ENCODE results near the gene GNG13. TPM values are rescaled to one million over a fixed set of nuclear protein-coding genes. Genes with fewer than 3 reads are reported as not detected.

Gene GNG13
- total RNA-seq, 1 experiment from 2014 or later: not detected

- Histone ChIP-seq H3K4ac (ENCODE audit: low read depth, low read length) (no peak overlapping the region), H3K56ac (ENCODE audit: insufficient read length, low read depth, low read length) (no peak overlapping the region), H2BK12ac (ENCODE audit: insufficient read length, low read depth, low read length) (no peak overlapping the region), H3K14ac (ENCODE audit: insufficient read depth, low read length) (no peak overlapping the region), H2BK15ac (ENCODE audit: low read depth, low read length) (no peak overlapping the region), H3K18ac (ENCODE audit: insufficient read length, low read depth, low read length) (no peak overlapping the region), H3K79me1 (ENCODE audit: insufficient read depth, low read depth, low read length, poor library complexity, severe bottlenecking) (no peaks in the 10 kb centered on the region), H3K23ac (ENCODE audit: insufficient read length, low read depth, low read length) (no peak overlapping the region), H3K9ac (ENCODE audit: extremely low read depth, insufficient read length, low read length) (no peak overlapping the region), H3K27me3 (ENCODE audit: insufficient read depth, low read length) (no peaks in the 10 kb centered on the region), H3K9me3 (ENCODE audit: control insufficient read depth, low read depth, low read length) (no peaks in the 10 kb centered on the region), H2AFZ (ENCODE audit: low read length) (no peak overlapping the region), H2BK5ac (ENCODE audit: insufficient read length, low read length) (no peak overlapping the region), H2BK20ac (ENCODE audit: low read depth, low read length, poor library complexity, severe bottlenecking) (no peak overlapping the region), H3K4me1 (ENCODE audit: insufficient read depth, low read length) (no peaks in the 10 kb centered on the region), H2AK5ac (ENCODE audit: insufficient read length, low read length) (no peak overlapping the region), H2BK120ac (ENCODE audit: low read depth, low read length, poor library complexity, severe bottlenecking) (no peak overlapping the region), H4K91ac (ENCODE audit: insufficient read length, low read depth, low read length) (no peak overlapping the region), H4K20me1 (ENCODE audit: control insufficient read depth, insufficient read depth, insufficient read length) (no peaks in the 10 kb centered on the region), H4K8ac (replicated peaks; ENCODE audit: insufficient read length, low read depth, low read length) (no peak overlapping the region), H3K4me2 (ENCODE audit: insufficient read depth, insufficient read length, low read length) (no peak overlapping the region), H3K23me2 (ENCODE audit: insufficient read length, low read depth, low read length, poor library complexity, severe bottlenecking) (no peaks in the 10 kb centered on the region), H3K79me2 (ENCODE audit: insufficient read depth, low read length) (no peaks in the 10 kb centered on the region), H3K27ac (ENCODE audit: insufficient read length, low read depth, low read length) (no peak overlapping the region), H3T11ph (ENCODE audit: low read length) (no peak overlapping the region), H4K5ac (ENCODE audit: insufficient read length, low read depth, low read length) (no peak overlapping the region)
- Mint-ChIP-seq H3K4me3 (no peak overlapping the region), H3K27me3 (ENCODE audit: low read depth) (peaks cover 3% of the 10 kb centered on the region), H3K4me1 (peaks cover 0 to 3% of the 10 kb centered on the region in 2 experiments; a peak in 1 of 4 replicates), H3K27ac (no peak overlapping the region), H3K9me3 (no peaks in the 10 kb centered on the region; a peak in 1 of 5 replicates), H3K36me3 (ENCODE audit: insufficient read depth in 1 of 3, low read depth in 3 of 3) (no peaks in the 10 kb centered on the region)
- no CpG with 5 or more reads among the region's 29 CpGs for WGBS (ENCODE audit: extremely low coverage, insufficient read length, low lambda C conversion rate)
- TF ChIP-seq CTCF (conservative IDR thresholded peaks at IDR 0.05): no peak
- DNase-seq: no peak
Measured at GRCh38 chr16:766008-766819, 34.3 kb downstream of the GNG13 start.
